ENCODE results near the gene MAPK10. TPM values are rescaled to one million over a fixed set of nuclear protein-coding genes. Genes with fewer than 3 reads are reported as not detected.

MAPK10 gene
- polyA plus RNA-seq, 2 of the 4 experiments (the other 2 are of a cell fraction), result 1.4 to 3.4 TPM

GRCh38 chr4:86100539-86101215 is 259.2 kb downstream of the MAPK10 start:
- Histone ChIP-seq H3K27ac (no peak overlapping the region), H3K4me2 (0 out of 3 replicates have a peak overlapping the region, but pooled peaks have one; percentile 6), H3K4me3 (no peak overlapping the region), H3K9me3 (no peaks in the 10 kb centered on the region), H3K4me1 (peaks cover 7% of the 10 kb centered on the region; the same call in 2 of the 3 replicates)
- CTCF ChIA-PET, result no interaction called here
- TF ChIP-seq ZC3H11A (IDR thresholded peaks at IDR 0.05), result no peak
- no peak for TF ChIP-seq TP53 (CRISPR knock-in tag; IDR thresholded peaks at IDR 0.05)
- TF ChIP-seq JUNB (IDR thresholded peaks at IDR 0.05), result no peak
- FAIRE-seq (no peak), ATAC-seq (no peak), DNase-seq (ENCODE audit: low read depth in 1 of 2, low spot score in 1 of 2) (no peak)
- WGBS (ENCODE audit: missing lambda C conversion rate), result 60% methylated on average over 7 of the region's 7 CpGs
- POLR2A ChIA-PET, result no interaction called here

- DNase-seq (ENCODE audit: low read depth in 1 of 2, low spot score in 1 of 2) (no peak), ATAC-seq (no peak), FAIRE-seq (no peak)
- 85% methylated on average over 3 of the region's 3 CpGs for WGBS (ENCODE audit: missing lambda C conversion rate)
- Histone ChIP-seq H3K4me2 (no peak overlapping the region), H3K4me3 (no peak overlapping the region), H3K9me3 (no peaks in the 10 kb centered on the region), H3K27ac (peak overlapping the region in 1 of 2 experiments; percentile 26; a peak in 1 of 6 replicates), H3K4me1 (peaks cover 7% of the 10 kb centered on the region; the same call in 2 of the 3 replicates)
- ChIA-PET POLR2A (no interaction called here), CTCF (no interaction called here)
- TF ChIP-seq MYC (IDR thresholded peaks at IDR 0.05; ENCODE audit: borderline replicate concordance, low read length) (no peak), SMC3 (IDR thresholded peaks at IDR 0.05) (no peak), NFE2L2 (conservative IDR thresholded peaks at IDR 0.05; ENCODE audit: low read length) (no peak), FOXS1 (CRISPR knock-in tag; IDR thresholded peaks at IDR 0.05) (no peak), CEBPB (IDR thresholded peaks at IDR 0.05) (no peak), E2F6 (IDR thresholded peaks at IDR 0.05; ENCODE audit: borderline replicate concordance, low read depth) (no peak), RNF2 (IDR thresholded peaks at IDR 0.05; ENCODE audit: borderline replicate concordance, low read depth) (no peak), RAD21 (conservative IDR thresholded peaks at IDR 0.05 in 1 of 2, IDR thresholded peaks at IDR 0.05 in 1 of 2) (no peak), REST (IDR thresholded peaks at IDR 0.05) (no peak), FOSB (CRISPR knock-in tag; IDR thresholded peaks at IDR 0.05) (no peak), ZC3H11A (IDR thresholded peaks at IDR 0.05) (no peak), ZSCAN20 (CRISPR knock-in tag; IDR thresholded peaks at IDR 0.05) (no peak), BHLHE40 (IDR thresholded peaks at IDR 0.05; ENCODE audit: low read depth, low read length) (no peak), ATOH8 (CRISPR knock-in tag; IDR thresholded peaks at IDR 0.05; ENCODE audit: low read depth) (no peak), HDAC2 (IDR thresholded peaks at IDR 0.05) (no peak), HOXB5 (CRISPR knock-in tag; IDR thresholded peaks at IDR 0.05) (no peak), PBX3 (IDR thresholded peaks at IDR 0.05) (no peak), HES2 (IDR thresholded peaks at IDR 0.05) (no peak), KDM5A (IDR thresholded peaks at IDR 0.05) (no peak)
These were observed 260.5 kb downstream of the MAPK10 start for GRCh38 chr4:86099348-86099747.
